ENCODE results near the gene ZEB2.
"Not testable (repeated sequence)": the region's sequence is repeated elsewhere in the genome, so short reads cannot be mapped to it uniquely, and the experiment has no call there.

ZEB2 gene

DNA sequence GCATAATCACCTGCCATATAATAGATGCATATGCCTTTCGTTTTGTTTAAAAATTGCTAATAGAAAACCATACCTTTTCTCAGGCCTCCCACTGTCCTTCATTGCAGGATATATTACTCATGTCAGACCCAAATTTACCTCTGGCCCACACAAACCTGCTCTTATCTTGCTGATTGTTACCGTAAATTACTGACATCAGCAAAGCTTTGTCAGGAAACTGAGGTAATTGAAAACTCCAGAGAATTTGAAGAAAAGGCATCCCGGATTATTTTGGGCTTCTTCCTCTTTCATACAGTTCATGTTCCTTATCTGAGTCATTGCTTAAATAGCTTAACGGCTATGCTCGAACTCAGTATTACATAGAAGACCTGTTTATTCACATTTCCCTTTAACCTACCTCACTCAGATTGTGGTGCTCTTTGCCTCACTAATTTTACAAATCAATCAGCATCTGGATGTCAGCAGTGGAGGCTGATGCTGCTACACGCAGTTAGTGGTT, 145.7 kb downstream of the ZEB2 start:
- no peak for DNase-seq

DNA sequence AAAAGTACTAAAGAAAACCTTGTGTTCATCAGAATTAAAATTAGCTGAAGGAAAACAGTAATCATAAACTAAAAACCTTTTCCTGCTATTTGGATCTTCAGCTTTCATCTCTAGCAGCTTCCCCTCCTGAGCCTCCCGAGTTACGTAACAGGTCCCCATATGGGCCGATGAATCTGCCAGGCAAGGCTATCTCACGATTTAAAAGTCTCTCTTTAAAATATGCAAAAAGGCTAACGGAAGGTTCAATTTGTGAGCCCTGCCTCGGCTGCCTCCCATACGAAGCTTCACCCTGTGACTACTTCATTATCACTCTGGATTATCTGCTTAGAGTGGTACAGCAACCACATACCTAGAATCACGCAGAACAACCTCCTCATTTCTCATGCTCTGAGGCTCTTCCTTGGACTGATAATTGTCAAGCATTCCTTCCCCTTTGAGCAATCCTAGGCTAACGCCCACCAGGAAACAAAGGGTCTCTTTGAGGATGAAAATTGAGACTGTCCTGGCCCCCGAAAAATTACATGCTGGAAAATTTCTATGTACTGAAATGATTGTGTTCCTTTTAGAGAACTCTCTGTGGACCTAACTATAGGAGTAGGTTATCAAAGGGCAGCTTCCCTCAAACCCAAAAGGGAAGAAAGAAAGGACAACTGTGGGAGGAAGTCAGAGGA, 147.4 kb downstream of the ZEB2 start:
- no peak for DNase-seq

DNA sequence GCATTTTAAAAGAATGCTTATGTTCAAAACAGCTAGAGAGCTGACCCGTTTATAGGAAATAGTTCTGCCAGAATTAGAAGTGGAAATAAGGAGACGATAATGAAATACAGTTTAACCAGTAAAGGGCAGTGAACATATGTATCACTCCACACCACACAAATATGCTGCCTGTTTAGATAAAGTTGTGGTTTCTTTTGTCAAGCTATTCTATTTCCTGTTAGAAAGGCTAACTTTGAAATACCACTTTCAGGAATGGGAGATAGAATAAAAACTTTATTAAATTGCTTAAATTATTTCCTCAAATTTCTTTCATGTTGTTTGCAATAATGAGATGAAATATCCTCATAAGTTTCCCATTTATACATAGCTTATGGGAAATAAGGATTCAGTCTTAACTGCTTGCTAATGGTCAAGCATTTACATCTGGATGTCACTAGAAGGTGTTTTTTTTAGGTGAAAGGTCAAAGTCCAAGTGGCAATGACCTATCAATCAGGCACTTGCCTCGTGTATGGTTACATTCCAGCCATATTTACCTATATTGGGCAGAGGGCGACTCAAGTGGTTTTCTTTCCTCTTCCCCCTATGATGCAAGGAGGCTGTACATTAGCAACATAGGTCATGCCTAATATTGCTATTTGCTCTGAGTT, 148.9 kb downstream of the ZEB2 start:
- DNase-seq: no peak

DNA sequence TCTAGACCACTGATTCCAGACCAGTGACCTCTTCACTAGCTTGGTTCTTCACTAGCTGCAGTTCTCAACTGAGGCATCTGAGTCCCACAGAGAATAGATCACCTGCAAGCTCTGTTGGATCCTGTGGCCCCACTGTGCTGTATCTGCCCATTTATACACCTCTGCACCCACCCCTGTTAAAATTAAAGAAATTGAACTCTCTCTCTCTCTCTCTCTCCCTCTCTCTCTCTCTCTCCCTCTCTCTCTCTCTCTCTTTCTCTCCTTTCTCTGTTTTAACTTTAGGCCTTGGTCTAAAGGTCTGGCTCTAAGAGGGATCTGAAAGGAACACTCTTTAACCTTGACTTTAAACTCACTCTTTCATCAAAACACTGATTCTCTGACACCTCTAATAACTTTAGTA, 150.5 kb downstream of the ZEB2 start:
- DNase-seq: no peak

DNA sequence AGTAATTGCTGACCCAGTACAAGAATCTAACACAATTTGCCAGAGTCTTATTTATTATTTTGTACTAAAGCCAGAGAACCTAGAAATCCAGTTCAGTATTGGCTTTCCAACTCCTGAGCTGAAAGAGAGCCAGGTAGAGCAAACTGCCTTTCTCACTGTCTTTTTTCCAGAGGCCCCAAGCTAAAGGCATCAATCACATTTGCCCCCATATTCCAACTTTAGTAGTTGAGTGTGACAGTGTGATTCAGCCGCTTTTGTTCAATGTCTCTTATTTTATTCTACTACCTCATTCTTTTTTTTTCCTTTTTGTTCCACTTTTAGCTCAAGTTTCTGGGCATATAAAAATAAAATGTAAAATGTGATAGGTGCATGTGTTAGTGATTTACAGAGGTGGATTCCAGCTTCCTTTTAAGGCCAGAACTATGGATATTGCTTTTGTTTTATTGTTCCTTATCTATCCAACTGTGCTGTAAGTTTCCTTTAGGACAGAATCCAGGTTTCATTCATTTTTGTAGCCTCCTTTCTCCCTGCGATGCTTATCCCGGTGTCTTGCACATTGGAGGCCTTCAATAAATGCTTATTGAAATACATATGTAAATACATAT, 153.0 kb downstream of the ZEB2 start:
- no peak for DNase-seq

DNA sequence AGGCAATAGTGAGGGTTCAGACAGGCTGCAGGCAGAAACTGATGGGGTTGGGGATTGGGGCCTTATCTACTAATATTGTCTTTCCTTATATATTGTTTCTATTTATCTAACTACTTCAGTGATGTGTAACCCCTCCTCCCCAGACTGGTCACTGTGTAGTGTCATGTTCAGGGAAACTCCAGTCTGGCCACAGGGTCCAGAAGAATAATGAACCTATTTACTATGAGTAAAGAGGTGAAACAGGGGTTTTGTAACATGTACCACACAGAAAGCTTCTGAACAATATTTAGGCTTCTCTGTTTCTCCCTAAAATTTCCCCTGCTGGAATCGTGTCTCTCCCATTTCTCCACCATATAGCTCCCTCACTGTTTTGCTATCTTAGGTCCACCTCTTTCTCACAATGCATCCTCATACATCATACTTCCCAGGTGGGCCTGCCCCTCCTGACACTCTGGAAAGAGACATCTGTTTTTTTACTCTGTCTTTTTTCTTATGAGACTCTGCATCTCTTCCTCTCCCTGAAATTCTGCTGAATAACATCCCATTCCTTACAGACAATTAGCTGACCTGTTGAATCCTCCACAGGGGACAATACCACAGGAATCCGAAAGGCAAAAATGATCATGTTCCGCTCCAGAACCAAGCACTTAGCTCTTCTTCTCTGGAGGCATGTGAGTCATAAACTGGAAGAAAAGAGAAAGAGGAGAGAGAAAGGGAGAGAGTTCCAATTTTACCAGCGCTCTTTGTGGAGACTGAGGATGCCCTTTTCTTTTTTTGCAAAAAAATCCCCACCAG, 154.8 kb downstream of the ZEB2 start:
- DNase-seq: no peak

DNA sequence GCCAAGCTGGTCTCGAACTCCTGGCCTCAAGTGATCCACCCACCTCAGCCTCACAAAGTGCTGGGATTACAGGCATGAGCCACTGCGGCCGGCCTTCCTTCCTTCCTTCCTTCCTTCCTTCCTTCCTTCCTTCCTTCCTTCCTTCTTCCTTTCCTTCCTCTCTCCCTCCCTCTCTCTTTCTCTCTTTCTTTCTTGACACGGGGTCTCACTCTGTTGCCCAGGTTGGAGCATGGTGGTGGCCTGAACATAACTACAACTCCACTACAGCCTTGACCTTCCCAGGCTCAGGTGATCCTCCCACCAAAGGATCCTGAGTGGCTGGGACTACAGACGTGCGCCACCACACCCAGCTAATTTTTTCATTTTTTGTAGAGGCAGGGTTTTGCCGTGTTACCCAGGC, 155.7 kb downstream of the ZEB2 start:
- DNase-seq: not testable (repeated sequence)

DNA sequence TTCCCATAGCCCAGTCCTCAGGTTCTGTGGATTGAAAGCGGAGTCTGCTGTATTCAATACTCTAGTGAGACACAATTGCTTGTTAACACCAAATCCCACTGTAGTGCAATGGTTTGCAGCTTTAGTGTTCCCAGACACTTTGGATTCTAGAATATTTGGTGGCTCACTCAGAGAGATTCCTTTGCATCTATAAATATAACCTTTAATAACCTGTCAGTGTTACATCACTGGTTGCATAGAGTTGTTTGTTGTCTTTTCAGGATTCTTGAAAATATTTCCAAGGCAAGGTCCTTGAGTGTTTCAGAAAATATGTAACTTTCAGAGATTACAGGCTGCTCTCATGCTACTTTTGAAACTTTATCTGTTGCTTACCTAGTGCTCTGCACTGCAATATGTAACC, 157.5 kb downstream of the ZEB2 start:
- no peak for DNase-seq

DNA sequence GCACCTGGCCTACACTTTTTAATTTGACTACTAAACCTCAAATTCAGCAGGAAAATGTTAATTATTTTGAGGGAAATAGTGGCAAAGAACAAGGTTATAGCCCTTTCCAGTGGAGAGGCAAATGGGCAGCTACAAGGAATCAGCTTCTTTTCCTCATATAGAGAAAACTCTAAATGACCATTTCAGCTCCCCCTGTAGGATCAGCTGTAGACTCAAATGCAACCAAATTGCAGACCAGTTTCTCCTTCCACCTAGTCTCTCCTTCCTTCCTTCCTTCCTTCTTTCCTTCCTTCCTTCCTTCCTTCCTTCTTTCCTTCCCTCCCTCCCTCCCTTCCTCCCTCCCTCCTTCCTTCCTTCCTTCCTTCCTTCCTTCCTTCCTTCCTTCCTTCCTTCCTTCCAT, 158.2 kb downstream of the ZEB2 start:
- no peak for DNase-seq

DNA sequence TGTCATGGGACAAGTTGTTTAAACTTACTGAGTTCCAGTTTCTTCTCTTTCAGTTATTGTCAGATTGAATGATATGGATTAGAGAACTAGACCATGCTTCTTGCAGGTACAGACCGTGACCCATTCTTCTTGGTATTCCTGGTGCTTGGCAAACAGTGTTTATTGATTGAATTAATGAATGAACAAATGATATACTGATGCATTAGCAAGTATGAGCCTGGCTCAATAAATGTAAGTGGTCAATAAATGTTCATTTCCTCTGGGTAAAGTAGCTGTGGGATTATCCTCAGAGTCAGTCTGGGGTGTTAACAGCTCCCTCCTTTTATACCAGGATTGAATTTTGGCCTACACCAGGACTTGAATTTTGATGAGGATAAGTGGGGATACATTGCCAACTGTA, 160.2 kb downstream of the ZEB2 start:
- no peak for DNase-seq

DNA sequence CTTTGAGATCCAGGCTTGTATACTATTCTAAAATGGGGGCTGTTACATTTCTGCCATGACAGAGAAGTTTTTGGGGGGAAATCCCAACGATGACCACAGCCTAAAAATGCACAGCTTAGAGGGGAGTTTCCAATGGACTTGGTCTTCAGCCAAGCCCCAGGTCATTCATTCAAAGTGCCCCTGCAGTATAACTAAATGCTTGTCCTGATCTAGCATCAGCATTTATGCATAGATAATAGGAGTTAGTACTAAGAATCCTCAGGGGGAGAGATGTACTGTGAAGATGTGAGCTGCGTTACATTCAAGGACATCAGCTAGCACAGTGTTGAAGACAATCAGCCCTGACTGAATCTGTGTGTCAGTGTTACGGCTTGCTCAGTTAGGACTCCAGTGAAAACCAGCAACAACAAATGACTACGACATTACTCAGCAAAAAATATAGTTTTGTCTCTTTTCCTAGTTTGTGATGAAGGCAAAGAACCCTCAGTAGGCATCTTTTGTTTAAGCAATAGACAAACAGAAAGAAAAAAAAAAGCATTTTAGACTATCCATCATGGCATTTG, 160.9 kb downstream of the ZEB2 start:
- DNase-seq: no peak

DNA sequence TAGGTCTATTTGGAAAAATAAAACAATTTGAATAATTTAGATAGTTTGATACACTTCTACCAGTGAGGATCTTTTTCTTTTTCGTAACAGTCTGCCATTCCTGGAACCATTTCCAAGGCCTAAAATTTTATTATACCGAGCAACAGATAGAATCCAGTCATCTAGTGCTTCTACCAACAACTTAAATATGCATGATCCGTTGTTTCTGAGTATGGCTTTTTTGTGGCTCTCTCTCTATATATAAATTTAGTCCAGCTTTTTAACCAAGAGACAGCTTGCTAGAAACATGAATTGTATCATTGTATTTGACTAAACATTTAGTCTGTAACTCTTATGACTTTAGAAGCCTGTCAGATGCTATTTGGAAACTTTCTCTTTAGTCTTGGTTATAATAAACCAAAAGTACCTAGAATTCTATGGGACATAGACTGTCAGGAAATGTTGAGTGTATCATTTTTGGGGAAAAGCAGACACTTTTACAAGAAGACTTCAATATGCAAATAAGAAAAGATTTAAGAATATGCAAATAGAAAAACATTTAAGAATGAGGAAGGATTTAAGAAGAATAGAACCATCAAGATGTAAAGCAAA, 161.4 kb downstream of the ZEB2 start:
- no peak for DNase-seq

DNA sequence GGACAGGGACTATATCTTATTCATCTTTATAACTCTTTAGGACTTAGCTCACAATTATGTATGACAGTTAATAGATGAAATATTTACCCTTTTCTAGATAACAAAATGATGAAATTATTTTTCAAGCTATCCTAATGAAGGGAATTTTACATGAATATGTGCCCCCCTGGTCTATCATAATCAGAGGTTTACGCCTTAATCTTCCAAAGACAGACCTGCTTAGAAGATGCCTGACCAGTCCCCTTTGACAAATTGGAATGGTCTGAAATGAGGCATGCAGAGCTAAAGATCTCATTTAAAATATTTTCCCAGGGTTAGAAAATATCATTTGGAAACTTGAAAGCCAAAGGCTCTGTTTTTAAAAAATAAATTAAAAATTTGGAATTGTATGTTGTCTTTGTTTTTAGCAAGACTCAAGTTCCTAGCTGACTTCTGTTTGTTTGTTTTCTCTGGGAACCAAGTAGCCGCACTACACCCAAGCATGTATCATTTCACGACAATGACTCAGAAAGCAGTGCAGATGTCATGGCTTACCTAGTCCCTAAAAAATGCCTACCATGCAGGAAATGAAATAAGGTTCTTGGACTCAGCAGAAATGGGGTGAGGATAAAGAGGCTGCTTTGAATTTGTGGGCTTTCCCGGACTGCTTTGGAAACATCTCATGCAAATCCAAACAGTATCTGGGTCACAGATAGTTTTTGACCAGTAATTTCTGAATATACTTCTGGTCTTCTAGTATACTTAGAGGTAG, 162.1 kb downstream of the ZEB2 start:
- DNase-seq: no peak

DNA sequence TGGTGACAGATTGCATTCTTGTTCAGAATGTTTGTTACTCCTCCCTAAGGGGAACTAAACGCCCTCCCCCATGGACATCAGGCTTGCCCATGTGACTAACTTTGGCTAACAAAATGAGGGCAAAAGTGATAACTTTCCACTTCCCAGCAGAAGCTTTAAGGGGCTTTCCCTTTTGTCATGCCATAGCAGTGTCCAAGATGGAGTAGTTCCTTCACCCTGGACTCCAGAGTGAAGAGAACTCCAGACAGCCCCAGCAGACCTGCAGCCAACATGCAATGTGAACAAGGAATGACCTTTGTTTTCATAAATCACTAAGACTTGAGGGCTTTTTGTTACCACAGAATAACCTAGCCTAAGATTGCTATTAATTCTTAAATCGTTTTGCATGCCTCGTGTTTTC, 163.5 kb downstream of the ZEB2 start:
- no peak for DNase-seq

DNA sequence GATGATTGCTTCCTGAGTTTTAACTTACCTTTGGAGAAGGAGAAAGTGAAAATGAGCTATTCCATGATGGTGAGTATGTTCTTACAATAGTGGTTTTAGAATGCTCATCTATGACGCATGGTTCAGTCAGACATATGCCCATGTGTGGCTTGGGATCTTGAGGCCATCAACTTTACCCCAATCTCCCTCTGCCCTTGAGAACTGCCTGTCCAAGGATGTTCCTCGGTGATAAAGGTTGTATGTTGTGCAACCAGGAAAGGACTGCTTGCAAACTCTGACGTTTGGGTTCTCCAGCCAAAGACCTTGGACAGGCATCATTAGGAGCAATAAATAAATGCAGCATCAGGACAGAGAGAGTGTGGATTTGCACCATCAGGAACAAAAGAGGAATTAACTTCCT, 165.0 kb downstream of the ZEB2 start:
- no peak for DNase-seq

DNA sequence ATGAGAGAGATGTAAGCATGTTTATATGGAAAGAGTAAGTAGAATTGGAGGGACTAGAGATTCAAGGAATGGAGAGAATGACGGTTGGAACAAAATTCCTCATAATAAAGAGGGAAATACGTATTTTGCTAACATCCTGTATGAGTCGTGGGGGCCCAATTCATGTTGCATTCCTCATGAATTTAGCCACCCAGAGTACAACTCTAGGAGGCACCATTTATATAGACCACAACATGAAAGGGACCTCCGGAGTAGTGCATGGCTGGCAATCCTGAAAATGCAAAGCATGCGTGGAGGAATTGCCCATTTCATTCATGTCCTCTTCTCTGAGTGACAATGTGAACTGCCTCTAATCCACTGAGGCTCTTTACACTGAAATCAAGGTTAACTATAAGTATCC, 168.2 kb downstream of the ZEB2 start:
- no peak for DNase-seq

DNA sequence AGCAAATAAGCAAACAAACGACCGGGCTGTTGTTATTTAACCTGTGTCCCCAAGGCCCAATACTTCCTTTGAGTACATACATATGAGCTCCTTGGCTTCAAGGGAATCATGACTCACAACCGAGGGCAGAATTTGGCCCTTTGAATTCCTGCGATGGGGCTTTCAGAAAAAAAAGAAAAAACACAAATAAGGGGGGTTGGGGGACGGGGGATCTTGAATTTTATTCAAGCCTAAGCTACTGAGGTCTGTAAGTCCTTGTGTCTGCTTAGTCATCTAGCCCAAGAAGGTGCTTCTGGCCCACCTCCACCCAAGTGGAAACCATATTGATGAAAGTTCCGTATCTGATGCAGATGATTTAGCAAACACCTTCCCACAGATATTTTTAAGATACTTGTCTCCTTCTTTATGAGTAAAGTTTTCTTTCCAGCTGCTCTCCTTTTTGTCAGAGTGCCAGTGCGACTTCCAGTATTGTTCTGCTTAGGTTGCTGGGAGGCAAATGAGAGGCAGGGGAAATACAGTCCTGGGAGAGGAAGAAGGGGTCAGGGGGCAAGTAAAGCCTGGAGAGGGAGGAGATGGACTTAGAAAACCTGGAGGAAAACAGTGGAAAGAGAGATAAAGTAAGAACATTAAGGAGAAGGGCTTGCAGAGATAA, 169.6 kb downstream of the ZEB2 start:
- no peak for DNase-seq

DNA sequence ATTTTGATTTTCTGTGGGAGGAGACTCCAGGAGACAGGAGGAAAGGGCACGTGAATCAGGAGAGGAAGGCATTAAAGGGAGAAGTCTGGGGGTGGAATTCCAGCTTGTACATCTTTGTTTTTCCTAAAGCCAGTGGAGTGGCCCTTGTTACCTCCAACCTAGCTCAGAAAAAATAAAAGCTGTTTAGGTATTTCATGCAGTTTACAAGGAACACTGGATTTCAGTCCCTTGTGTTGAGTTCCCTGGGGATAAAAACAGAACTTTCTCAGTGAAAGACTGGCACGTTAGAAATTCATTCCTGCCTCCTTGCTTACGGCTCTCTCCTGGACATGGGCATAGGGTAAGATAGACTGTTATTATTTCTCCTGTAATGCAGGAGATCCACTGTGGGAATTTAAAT, 170.2 kb downstream of the ZEB2 start:
- no peak for DNase-seq

DNA sequence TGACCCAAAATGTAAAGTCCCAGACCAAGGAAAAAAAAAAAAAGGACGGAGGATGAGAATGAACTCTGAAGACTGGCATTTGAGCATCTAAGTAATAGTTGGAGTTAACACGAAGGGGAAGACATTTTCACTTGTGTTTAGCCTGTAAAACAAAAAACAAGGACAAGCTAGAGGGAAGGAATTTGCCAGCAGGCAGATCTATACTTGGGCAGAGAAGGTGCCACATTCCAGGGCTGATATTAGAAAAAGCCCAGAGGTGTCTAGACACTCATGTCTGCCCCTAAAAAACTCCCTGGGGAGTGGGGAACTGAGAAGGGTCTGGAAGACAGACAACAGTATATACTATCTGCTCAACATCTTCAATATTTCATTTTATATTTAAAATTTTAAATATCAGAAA, 171.1 kb downstream of the ZEB2 start:
- no peak for DNase-seq

DNA sequence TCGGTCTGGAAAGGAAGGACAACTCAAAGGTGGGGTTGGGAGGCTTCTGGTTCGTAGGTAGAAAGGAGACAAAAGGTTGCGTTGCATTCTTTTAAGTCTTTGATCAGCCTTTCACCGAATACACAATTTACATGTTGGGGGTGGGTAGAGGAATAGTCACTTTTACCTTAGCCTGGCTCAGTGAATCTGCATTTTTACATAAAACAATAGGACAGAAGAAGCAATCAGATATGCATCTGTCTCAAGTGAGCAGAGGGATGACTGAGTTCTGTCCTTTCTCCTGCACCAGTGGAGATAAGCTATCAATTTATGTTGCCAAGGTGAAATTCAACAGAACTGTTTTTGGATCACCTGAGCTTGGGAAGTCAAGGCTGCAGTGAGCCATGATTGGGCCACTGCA, 173.7 kb downstream of the ZEB2 start:
- no peak for DNase-seq

DNA sequence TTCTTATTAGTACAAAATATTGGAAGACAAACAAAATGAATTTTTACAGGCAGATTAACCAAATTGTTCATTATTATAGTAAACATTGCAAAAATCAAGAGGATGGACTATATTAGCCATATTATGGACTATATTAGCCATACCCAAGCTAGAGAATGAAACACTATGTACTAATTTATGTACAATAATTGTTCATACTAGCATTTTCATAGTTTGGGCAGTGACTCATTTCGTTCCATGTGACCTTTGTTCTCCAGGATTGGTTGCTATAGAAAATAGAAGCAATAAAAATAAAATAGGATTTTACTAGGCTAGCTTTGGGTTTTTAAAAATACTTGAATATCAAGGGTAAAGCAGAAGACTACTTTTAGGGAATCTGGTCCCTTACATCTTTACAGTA, 176.8 kb downstream of the ZEB2 start:
- DNase-seq: no peak

DNA sequence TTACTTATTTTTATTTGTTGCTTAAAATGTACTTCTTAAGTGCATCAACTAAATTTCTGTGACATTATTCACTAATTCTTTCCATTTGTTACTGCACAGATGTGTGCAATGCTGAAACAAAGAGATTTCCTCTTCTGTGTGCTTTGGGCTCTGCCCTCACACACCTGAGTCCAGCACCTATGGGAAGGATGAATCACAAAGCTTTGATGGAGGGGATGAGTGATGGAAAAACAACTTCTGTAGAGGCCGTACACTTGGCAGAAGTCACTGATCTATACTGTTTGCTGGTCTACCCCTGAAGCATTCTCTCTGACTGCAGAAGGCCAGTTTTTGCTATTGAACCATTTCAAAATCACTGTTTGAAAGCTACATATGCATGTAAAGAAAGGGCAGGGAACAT, 178.4 kb downstream of the ZEB2 start:
- no peak for DNase-seq
